Common myeloid progenitor, CD34-positive (primary cell): Measurements from ENCODE around the gene STX8.

ENCODE experiments used
- CTCF ChIA-PET: fragments of 350-600 bp; sonication (Branson Sonifier 250); formaldehyde crosslinking; loops from one replicate; lab custom pipeline; 2021; ENCODE audit warnings: antibody characterized with exemption; lab: Charles Lee
- POLR2A ChIA-PET: fragments of 350-600 bp; sonication (Branson Sonifier 250); formaldehyde crosslinking; loops from one replicate; lab custom pipeline; 2021; ENCODE audit warnings: antibody characterized with exemption; lab: Charles Lee
- DNase-seq, 3 donors: peaks; one replicate each; pipeline versions ENCODE4 v3.0.0 to v3.0.0-alpha.2; 2013
- H3K27ac ChIP-seq, 2 experiments: 1 replicate in 1 of 2; 2 replicates in 1 of 2; pipeline ENCODE4 v1.7.0; 2013; ENCODE audit warnings: inconsistent platforms in 2 of 2, low read length in 2 of 2, mild to moderate bottlenecking in 2 of 2, low read depth in 1 of 2, moderate library complexity in 1 of 2; ENCODE audit not compliant: severe bottlenecking in 2 of 2, insufficient read depth in 1 of 2, poor library complexity in 1 of 2
- H3K27me3 ChIP-seq, 5 experiments: replicated peaks in 2 of 5; 1 replicate in 3 of 5; 2 replicates in 2 of 5; pipeline versions ENCODE4 v1.6.1 to v1.7.0; 2013; ENCODE audit warnings: low read length in 4 of 5, mild to moderate bottlenecking in 2 of 5, moderate library complexity in 2 of 5, inconsistent platforms in 1 of 5; ENCODE audit not compliant: insufficient read depth in 5 of 5, control insufficient read depth in 4 of 5
- H3K36me3 ChIP-seq, 4 experiments: 1 replicate in 2 of 4; 2 replicates in 2 of 4; pipeline versions ENCODE4 v1.6.1 to v1.7.0; 2013; ENCODE audit warnings: low read length in 3 of 4, control low read depth in 1 of 4, mild to moderate bottlenecking in 1 of 4; ENCODE audit not compliant: control insufficient read depth in 4 of 4, insufficient read depth in 4 of 4
- H3K4me1 ChIP-seq, 4 experiments: 1 replicate in 3 of 4; 2 replicates in 1 of 4; pipeline versions ENCODE4 v1.6.1 to v1.7.1; 2013; ENCODE audit warnings: low read length in 3 of 4, mild to moderate bottlenecking in 3 of 4, control low read depth in 1 of 4, inconsistent platforms in 1 of 4, moderate library complexity in 1 of 4; ENCODE audit not compliant: control insufficient read depth in 4 of 4, insufficient read depth in 4 of 4; ENCODE audit errors: control extremely low read depth in 1 of 4
- H3K4me3 ChIP-seq, 7 experiments: 1 replicate in 4 of 7; 2 replicates in 3 of 7; pipeline versions ENCODE4 v1.5.1 to v1.7.0; 2013; ENCODE audit warnings: mild to moderate bottlenecking in 7 of 7, low read length in 6 of 7, moderate library complexity in 6 of 7, inconsistent platforms in 2 of 7, low read depth in 2 of 7, control low read depth in 1 of 7; ENCODE audit not compliant: insufficient read depth in 4 of 7, control insufficient read depth in 1 of 7; ENCODE audit errors: extremely low read depth in 1 of 7
- H3K9me3 ChIP-seq, 5 experiments: 1 replicate in 4 of 5; 2 replicates in 1 of 5; pipeline versions ENCODE4 v1.6.1 to v1.7.1; 2013; ENCODE audit warnings: low read length in 4 of 5, mild to moderate bottlenecking in 2 of 5, inconsistent platforms in 1 of 5, low read depth in 1 of 5, moderate library complexity in 1 of 5; ENCODE audit not compliant: control insufficient read depth in 4 of 5, insufficient read depth in 2 of 5; ENCODE audit errors: control extremely low read depth in 1 of 5
- WGBS: methylation state at CpG from one replicate; pipeline ENCODE4 v1.1.5; 2013; ENCODE audit not compliant: insufficient coverage; 5-methylcytosine and 5-hydroxymethylcytosine counted together

The STX8 gene

GRCh38 chr17:9531034-9531433, 44.6 kb downstream of the STX8 start:
- H3K9me3 ChIP-seq: no peaks in the 10 kb centered on the region
- H3K4me1 ChIP-seq: no peaks in the 10 kb centered on the region
- no peak overlapping the region for H3K27ac ChIP-seq
- no peaks in the 10 kb centered on the region for H3K27me3 ChIP-seq
- WGBS: no CpG with 5 or more reads among the region's 2 CpGs
- no peaks in the 10 kb centered on the region for H3K36me3 ChIP-seq
- DNase-seq: peak in 2 of 3 donors; percentile 15 to 46
- CTCF ChIA-PET: interaction anchor here (0.6 to 1.1 kb wide), 3 partner anchors 30 to 534 kb away, joined by 3 to 4 read pairs (median 4); no protein-coding TSS in a partner anchor
- POLR2A ChIA-PET: no interaction called here
- no peak overlapping the region for H3K4me3 ChIP-seq

DNA sequence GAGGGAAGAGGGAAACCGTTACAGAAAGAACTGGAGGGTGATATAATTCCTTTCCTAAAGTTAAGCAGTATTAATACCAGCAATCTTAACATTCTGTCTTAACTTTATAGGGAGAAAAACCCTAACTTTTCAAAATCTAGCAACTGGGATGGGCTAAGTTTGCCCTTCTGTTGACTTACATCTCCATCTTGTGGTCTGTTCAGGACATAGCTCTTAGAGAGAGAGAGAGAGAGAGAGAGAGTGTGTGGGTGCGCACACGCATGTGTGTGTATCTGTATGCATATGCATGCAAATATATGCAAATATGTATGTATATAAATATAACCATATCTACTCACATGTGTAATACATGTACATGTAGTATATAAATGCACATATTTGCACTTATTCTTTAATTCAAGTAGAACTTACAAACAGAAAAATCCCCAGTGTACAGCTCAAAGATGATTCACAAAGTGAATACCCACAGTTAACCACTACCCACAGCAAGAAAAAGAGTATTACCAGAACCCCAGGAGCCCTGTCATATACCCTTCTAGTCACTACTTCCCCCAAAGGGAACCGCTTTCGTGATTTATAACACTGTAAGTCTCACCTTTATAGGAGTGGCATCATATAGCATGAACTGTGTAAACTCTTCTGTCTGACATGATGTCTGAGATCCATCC, 46.5 kb downstream of the STX8 start:
- no peaks in the 10 kb centered on the region for H3K4me1 ChIP-seq
- no peaks in the 10 kb centered on the region for H3K36me3 ChIP-seq
- H3K4me3 ChIP-seq: no peak overlapping the region
- H3K27ac ChIP-seq: no peak overlapping the region
- no peaks in the 10 kb centered on the region for H3K27me3 ChIP-seq
- CTCF ChIA-PET: no interaction called here
- 100% methylated on average over 1 of the region's 5 CpGs for WGBS
- no peaks in the 10 kb centered on the region for H3K9me3 ChIP-seq
- peak; percentile 15 to 54 (median 47) for DNase-seq
- POLR2A ChIA-PET: no interaction called here

DNA sequence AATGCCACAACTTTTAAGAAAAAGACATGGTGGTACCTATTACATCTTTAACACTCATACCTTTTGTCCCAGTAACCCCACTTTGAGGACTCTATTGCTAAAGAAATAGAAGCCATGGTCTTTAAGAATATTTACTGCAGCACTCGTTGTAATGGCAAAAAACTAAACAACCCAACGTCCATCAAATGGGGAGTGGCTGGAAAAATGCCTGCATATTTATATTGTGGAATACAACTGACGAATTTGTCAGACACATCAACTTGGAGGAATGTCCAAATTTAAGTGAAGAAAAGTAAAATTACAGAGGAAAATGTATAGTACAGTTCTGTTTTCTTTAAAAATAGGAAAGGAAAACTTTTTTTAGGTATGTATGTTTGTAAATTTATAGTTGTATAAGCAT, 47.8 kb downstream of the STX8 start:
- DNase-seq: no peak
- 100% methylated on average over 2 of the region's 3 CpGs for WGBS
- H3K27ac ChIP-seq: no peak overlapping the region
- no peaks in the 10 kb centered on the region for H3K4me1 ChIP-seq
- no peaks in the 10 kb centered on the region for H3K36me3 ChIP-seq
- H3K27me3 ChIP-seq: no peaks in the 10 kb centered on the region
- ChIA-PET POLR2A (no interaction called here), CTCF (no interaction called here)
- H3K4me3 ChIP-seq: no peak overlapping the region
- no peaks in the 10 kb centered on the region for H3K9me3 ChIP-seq

DNA sequence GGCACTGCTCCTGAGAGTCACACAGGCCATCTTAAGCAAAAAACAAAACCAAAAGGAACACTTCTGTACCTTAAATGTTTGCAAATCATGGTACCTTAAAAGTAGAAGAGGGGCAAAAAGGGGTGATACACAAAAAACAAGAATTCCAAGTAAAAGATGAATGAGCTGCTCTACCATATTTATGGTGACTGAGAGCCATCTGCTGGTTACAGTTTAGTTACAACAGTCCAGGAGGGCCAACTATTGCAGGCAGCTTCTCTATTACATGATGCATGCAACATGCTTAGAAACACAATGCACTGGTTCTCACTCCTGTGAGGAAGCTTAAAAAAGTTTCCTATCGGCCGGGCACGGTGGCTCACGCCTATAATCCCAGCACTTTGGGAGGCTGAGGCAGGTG, 53.5 kb downstream of the STX8 start:
- ChIA-PET POLR2A (no interaction called here), CTCF (interaction anchor here (0.9 to 2.9 kb wide), 7 partner anchors 27 to 770 kb away, joined by 3 to 17 read pairs (median 3); no protein-coding TSS in a partner anchor)
- Histone ChIP-seq H3K4me3 (no peak overlapping the region), H3K27me3 (no peaks in the 10 kb centered on the region), H3K4me1 (peaks cover 0 to 3% (median 0%) of the 10 kb centered on the region in 4 experiments), H3K27ac (no peak overlapping the region), H3K9me3 (no peaks in the 10 kb centered on the region), H3K36me3 (no peaks in the 10 kb centered on the region)
- DNase-seq: peak; percentile 49 to 71 (median 64)
- WGBS: no CpG with 5 or more reads among the region's 4 CpGs

DNA sequence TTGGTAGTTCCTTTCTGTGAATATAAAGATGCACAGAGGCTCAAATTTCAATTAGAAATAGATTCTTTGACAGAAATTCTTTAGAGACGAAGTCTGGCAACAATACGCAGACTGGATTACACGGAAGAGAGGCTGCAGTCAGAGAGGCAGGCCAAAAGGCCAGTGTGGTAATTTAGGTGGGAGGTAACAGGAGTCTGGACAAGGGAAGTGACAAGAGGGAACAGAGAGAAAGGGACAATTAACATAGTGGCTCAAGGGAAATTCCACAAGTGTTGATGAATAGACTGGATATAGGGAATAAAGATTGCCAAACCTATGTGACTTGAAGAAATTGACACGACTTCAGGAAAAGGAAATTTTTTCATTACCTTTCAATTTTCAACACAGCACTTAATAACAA, 54.6 kb downstream of the STX8 start:
- Histone ChIP-seq H3K36me3 (no peaks in the 10 kb centered on the region), H3K4me3 (no peak overlapping the region), H3K27ac (no peak overlapping the region), H3K27me3 (no peaks in the 10 kb centered on the region), H3K9me3 (no peaks in the 10 kb centered on the region), H3K4me1 (peaks cover 0 to 3% (median 0%) of the 10 kb centered on the region in 4 experiments)
- CTCF ChIA-PET: interaction anchor here (1.3 to 1.5 kb wide), 2 partner anchors 18 to 33 kb away, joined by 3 to 4 read pairs; no protein-coding TSS in a partner anchor
- POLR2A ChIA-PET: interaction anchor here (0.7 kb wide), 1 partner anchor 222 kb away, joined by 3 read pairs; no protein-coding TSS in a partner anchor
- 100% methylated on average over 3 of the region's 4 CpGs for WGBS
- no peak for DNase-seq

DNA sequence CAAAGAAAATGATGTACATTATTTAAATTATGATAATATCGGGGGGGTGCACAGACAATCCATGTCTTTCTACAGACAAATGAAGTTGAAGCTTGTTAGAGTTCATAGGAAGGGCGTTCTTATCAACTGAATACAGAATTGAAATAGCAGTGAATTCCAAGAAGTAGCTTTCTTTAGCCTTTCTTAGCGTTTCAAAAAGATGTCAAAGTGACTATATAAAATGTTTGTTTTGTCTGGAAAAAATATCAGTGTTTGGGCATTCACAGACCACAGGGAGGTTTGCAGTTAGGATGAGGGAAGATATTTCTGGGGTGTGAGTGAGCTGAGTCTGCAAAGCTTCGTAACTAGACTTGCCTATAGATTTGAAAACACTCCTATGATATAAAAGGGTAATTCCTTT, 55.0 kb downstream of the STX8 start:
- H3K9me3 ChIP-seq: no peaks in the 10 kb centered on the region
- no peak for DNase-seq
- H3K4me3 ChIP-seq: no peak overlapping the region
- WGBS: 75% methylated on average over 2 of the region's 4 CpGs
- H3K36me3 ChIP-seq: no peaks in the 10 kb centered on the region
- peaks cover 0 to 3% (median 0%) of the 10 kb centered on the region in 4 experiments for H3K4me1 ChIP-seq
- ChIA-PET POLR2A (interaction anchor here (0.7 kb wide), 1 partner anchor 222 kb away, joined by 3 read pairs; no protein-coding TSS in a partner anchor), CTCF (interaction anchor here (1.3 to 1.4 kb wide), 2 partner anchors 17 to 405 kb away, joined by 4 read pairs; no protein-coding TSS in a partner anchor)
- H3K27ac ChIP-seq: no peak overlapping the region
- H3K27me3 ChIP-seq: no peaks in the 10 kb centered on the region

DNA sequence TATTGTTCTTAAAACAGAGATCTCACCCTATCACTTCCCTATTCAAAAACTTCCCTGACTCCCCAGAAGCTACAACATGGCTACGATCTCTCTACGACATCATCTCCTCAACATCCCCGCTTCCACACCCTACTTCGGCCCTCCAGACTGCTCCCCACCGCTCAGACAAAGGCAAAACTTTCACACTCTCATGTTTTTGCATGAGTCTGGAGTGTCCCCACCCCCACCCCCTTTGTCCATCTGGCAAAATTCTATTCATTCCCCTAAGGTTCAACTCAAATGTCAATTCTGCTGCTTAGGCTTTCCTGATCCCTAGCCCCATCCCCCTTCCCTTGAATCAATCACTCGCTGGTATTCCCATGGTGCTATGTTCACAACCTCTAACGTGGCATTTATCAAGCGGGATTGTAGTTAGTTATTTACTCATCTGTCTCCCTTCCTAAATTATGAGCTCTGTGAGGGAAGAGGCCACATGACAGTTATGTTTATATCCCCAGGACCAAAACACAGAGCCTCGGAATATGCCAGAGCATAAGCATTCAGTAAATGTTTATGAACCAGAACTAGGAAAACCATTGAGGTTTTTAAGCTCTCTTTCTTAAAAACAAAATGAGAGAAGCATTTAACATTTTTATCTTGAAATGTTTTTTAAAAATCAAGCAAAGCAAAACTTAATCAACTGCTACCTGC, 55.9 kb downstream of the STX8 start:
- 97% methylated on average over 7 of the region's 9 CpGs for WGBS
- DNase-seq: no peak
- Histone ChIP-seq H3K4me3 (no peak overlapping the region), H3K27ac (no peak overlapping the region), H3K36me3 (no peaks in the 10 kb centered on the region), H3K9me3 (no peaks in the 10 kb centered on the region), H3K4me1 (peaks cover 0 to 3% (median 0%) of the 10 kb centered on the region in 4 experiments), H3K27me3 (no peaks in the 10 kb centered on the region)
- POLR2A ChIA-PET: no interaction called here
- CTCF ChIA-PET: interaction anchor here (0.9 to 1.4 kb wide), 3 partner anchors 16 to 524 kb away, joined by 3 to 4 read pairs (median 4); no protein-coding TSS in a partner anchor
